C4-2B (cell line): ENCODE measurements around the gene CCDC97.

Experiments used
- CTCF ChIP-seq: fragments of 450-650 bp; conservative IDR thresholded peaks from 2 replicates; pipeline ENCODE4 v1.5.1; 2017; ENCODE audit warnings: mild to moderate bottlenecking
- ZFX ChIP-seq: fragments of 450-650 bp; IDR thresholded peaks from 2 replicates; pipeline ENCODE4 v1.6.1; 2017

- TF ChIP-seq CTCF (no peak), ZFX (no peak)
Measured at GRCh38 chr19:41371541-41371940, 61.6 kb downstream of the CCDC97 start.
